Endometrial microvascular endothelial cells (primary cell): Measurements from ENCODE around the gene NHEJ1. TPM values are rescaled to one million over a fixed set of nuclear protein-coding genes. Genes with fewer than 3 reads are reported as not detected.

Source experiments
- in situ Hi-C: cut with HindIII; loops from 2 replicates; pipeline ENCODE4 v1.10.0; 2017; ENCODE audit warnings: low sequenced_read_pairs, low pct_unique_long_range_greater_than_20kb; ENCODE audit errors: inconsistent ontology term
- total RNA-seq: library from RNA; depleted of rRNA; stranded (reverse); fragments of >200 nt; gene quantifications from one replicate; pipeline ENCODE4 v1.2.3, GENCODE V29; 2015; ENCODE audit errors: inconsistent ontology term

NHEJ1 gene
- total RNA-seq, 1 donor from 2014 or later = 25.8 TPM

GRCh38 chr2:219073413-219074129, 87.0 kb downstream of the NHEJ1 start:
- in situ Hi-C loops = no loop called here

GRCh38 chr2:219072741-219073250, 87.8 kb downstream of the NHEJ1 start:
- in situ Hi-C loops = no loop called here

GRCh38 chr2:219071131-219071816, 89.3 kb downstream of the NHEJ1 start:
- in situ Hi-C loops = no loop called here

GRCh38 chr2:219065484-219065883, 95.1 kb downstream of the NHEJ1 start:
- in situ Hi-C loops = no loop called here

- in situ Hi-C loops = no loop called here
Measured at GRCh38 chr2:219062081-219062480, 98.5 kb downstream of the NHEJ1 start.

- in situ Hi-C loops = no loop called here
Measured at GRCh38 chr2:219060821-219061791, 99.5 kb downstream of the NHEJ1 start, which contains the start of gene IHH. Gene IHH, minus strand, starts transcription at chr2:219060921. Its CDS starts 454 bp downstream, at chr2:219060467.

- in situ Hi-C loops = no loop called here
Measured at GRCh38 chr2:219059725-219060682, 100.6 kb downstream of the NHEJ1 start.

- in situ Hi-C loops = no loop called here
Measured at GRCh38 chr2:219059375-219059724, 101.3 kb downstream of the NHEJ1 start.

GRCh38 chr2:219058541-219059374, 101.9 kb downstream of the NHEJ1 start:
- in situ Hi-C loops = no loop called here

GRCh38 chr2:219057709-219058540, 102.7 kb downstream of the NHEJ1 start:
- in situ Hi-C loops = no loop called here

GRCh38 chr2:219056896-219057708, 103.5 kb downstream of the NHEJ1 start:
- in situ Hi-C loops = no loop called here

GRCh38 chr2:219056176-219056895, 104.3 kb downstream of the NHEJ1 start:
- in situ Hi-C loops = no loop called here

GRCh38 chr2:219054956-219055903, 105.4 kb downstream of the NHEJ1 start:
- in situ Hi-C loops = no loop called here

- in situ Hi-C loops = no loop called here
Measured at GRCh38 chr2:219049282-219049681, 111.3 kb downstream of the NHEJ1 start.
